ENCODE data around the gene PRKCE. TPM values are rescaled to one million over a fixed set of nuclear protein-coding genes. Genes with fewer than 3 reads are reported as not detected.

The PRKCE gene
- total RNA-seq, 1 experiment from 2014 or later, result 17.7 TPM

DNA sequence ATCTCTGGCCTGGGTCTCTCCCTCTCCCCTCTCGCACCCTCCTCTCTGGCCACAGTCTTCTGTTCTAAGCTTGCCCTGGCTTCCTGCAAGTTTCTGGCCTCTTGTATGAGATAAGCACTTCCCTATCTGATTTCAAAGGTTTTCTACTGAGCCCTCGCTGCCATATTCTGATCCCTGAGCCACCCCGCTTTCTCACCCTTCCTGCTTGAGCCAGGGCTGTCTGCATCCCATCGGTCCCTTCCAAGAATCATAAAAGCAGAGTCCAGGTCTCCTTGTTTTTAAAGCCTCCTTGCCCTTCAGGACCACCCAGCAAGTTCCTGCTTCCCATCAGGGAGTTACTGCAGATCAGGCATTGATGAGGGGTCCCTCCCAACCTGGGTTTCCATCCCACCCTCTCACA lies 110.2 kb downstream of the PRKCE start:
- no peak overlapping the region for H3K27ac Mint-ChIP-seq (ENCODE audit: unreplicated experiment)
- DNase-seq, result no peak
- no TSS peak for BruUV-seq (replicated peaks)
- H3K4me1 Mint-ChIP-seq (ENCODE audit: low read depth, unreplicated experiment), result no peaks in the 10 kb centered on the region
- no peak overlapping the region for H3K4me3 Mint-ChIP-seq (ENCODE audit: low read depth, unreplicated experiment)
- TF ChIP-seq, protein P1, sequence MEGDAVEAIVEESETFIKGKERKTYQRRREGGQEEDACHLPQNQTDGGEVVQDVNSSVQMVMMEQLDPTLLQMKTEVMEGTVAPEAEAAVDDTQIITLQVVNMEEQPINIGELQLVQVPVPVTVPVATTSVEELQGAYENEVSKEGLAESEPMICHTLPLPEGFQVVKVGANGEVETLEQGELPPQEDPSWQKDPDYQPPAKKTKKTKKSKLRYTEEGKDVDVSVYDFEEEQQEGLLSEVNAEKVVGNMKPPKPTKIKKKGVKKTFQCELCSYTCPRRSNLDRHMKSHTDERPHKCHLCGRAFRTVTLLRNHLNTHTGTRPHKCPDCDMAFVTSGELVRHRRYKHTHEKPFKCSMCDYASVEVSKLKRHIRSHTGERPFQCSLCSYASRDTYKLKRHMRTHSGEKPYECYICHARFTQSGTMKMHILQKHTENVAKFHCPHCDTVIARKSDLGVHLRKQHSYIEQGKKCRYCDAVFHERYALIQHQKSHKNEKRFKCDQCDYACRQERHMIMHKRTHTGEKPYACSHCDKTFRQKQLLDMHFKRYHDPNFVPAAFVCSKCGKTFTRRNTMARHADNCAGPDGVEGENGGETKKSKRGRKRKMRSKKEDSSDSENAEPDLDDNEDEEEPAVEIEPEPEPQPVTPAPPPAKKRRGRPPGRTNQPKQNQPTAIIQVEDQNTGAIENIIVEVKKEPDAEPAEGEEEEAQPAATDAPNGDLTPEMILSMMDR (IDR thresholded peaks at IDR 0.05; ENCODE audit: unreplicated experiment), result no peak
- no peaks in the 10 kb centered on the region for H3K36me3 Mint-ChIP-seq (ENCODE audit: insufficient read depth, unreplicated experiment)
- no peaks in the 10 kb centered on the region for H3K9me3 Mint-ChIP-seq (ENCODE audit: low read depth, unreplicated experiment)
- no peaks in the 10 kb centered on the region for H3K27me3 Mint-ChIP-seq (ENCODE audit: unreplicated experiment)
- CTCF ChIA-PET, result interaction anchor here (2.1 kb wide), 1 partner anchor 17 kb away, joined by 6 read pairs; no protein-coding TSS in a partner anchor
- intact Hi-C loops (cut with micrococcal nuclease; ENCODE audit: unreplicated experiment), result no loop called here

DNA sequence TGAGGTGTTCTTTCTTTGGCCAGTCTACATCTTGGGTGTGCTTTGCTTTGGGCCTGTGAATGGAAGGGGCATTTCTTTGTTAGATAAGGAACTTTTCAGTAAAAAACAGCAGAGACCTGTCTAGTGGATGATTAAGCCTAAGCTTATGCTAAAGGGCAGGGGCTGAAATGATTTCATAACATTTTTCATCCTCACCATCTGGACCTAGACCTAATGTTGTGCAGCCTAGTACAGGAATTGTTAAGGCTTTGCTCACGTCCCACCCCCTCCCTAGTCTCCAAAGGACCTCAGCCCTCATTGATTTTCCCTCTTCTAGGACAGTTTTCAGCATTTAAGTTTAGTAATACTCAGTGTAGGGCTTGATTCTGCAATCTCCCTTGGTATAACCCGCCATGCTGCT lies 111.8 kb downstream of the PRKCE start:
- CTCF ChIA-PET, result interaction anchor here (2.1 kb wide), 1 partner anchor 16 kb away, joined by 6 read pairs; no protein-coding TSS in a partner anchor
- H3K27me3 Mint-ChIP-seq (ENCODE audit: unreplicated experiment), result no peaks in the 10 kb centered on the region

DNA sequence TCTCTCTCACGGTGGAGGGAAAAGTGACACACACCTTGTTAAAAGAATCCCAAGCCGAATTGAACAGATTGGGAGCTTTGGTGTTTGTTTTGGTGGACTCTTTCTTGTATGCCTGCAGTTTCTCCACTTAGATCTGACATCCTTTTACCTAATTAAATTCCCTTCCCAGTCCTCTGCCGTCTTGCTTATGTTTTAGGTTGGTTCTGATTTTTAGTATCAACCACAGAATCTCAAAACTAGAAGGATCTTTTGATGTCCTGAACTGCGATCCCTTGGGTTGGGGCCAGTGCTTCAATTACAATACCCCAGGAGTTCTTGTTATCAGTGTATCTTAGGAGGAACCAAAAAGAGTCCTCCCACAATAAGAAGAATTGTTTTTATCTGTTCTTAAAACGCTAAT lies 112.3 kb downstream of the PRKCE start:
- TF ChIP-seq, protein P1 (IDR thresholded peaks at IDR 0.05; ENCODE audit: unreplicated experiment), result no peak
- no TSS peak for BruUV-seq (replicated peaks)
- no peak for DNase-seq
- Mint-ChIP-seq H3K4me1 (ENCODE audit: low read depth, unreplicated experiment) (no peaks in the 10 kb centered on the region), H3K27me3 (ENCODE audit: unreplicated experiment) (no peaks in the 10 kb centered on the region), H3K36me3 (ENCODE audit: insufficient read depth, unreplicated experiment) (no peaks in the 10 kb centered on the region), H3K4me3 (ENCODE audit: low read depth, unreplicated experiment) (no peak overlapping the region), H3K9me3 (ENCODE audit: low read depth, unreplicated experiment) (no peaks in the 10 kb centered on the region), H3K27ac (ENCODE audit: unreplicated experiment) (no peak overlapping the region)
- CTCF ChIA-PET, result interaction anchor here (2.1 kb wide), 1 partner anchor 15 kb away, joined by 6 read pairs; no protein-coding TSS in a partner anchor
- intact Hi-C loops (cut with micrococcal nuclease; ENCODE audit: unreplicated experiment), result no loop called here

More for the DNA sequence above, 111.8 kb downstream of the PRKCE start:
- no TSS peak for BruUV-seq (replicated peaks)
- no peak overlapping the region for H3K27ac Mint-ChIP-seq (ENCODE audit: unreplicated experiment)
- no peaks in the 10 kb centered on the region for H3K9me3 Mint-ChIP-seq (ENCODE audit: low read depth, unreplicated experiment)
- intact Hi-C loops (cut with micrococcal nuclease; ENCODE audit: unreplicated experiment), result no loop called here
- no peak for DNase-seq
- no peaks in the 10 kb centered on the region for H3K4me1 Mint-ChIP-seq (ENCODE audit: low read depth, unreplicated experiment)
- no peaks in the 10 kb centered on the region for H3K36me3 Mint-ChIP-seq (ENCODE audit: insufficient read depth, unreplicated experiment)
- TF ChIP-seq, protein P1 (IDR thresholded peaks at IDR 0.05; ENCODE audit: unreplicated experiment), result no peak
- H3K4me3 Mint-ChIP-seq (ENCODE audit: low read depth, unreplicated experiment), result no peak overlapping the region

DNA sequence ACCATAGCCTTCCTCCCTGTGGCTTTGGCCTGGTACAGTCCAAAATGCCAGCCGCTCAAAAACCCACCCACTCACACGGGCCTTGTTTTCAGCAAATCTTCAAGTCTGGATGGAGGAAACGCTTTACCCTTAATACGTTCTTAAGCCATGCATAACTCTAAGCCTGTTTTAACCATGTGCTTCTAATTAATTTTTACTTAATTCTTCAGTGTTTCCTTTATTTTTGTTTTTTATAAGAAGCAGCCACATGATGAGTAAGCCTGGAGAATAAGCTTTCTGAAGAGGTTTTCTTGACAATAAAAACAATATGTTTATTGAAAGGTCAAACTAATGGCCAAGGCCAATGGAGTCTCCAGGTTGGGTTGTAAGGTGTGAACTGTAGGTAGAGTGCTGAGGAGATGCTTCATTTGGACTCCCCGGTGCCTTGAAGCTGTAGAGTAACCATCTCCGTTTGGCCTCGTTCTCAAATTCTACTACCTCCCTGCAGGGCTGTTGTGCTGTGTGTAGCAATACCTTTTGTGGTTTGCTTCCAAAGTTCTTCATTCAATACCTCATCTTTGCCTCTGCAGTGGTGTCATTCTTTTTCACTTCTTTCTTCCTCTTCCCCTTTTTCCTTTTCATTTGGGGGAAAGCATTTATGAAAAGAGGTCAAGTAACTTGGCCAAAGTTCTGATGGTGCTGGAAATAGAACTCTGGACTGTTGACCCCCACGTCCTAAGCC lies 113.7 kb downstream of the PRKCE start:
- TF ChIP-seq, protein P1 (IDR thresholded peaks at IDR 0.05; ENCODE audit: unreplicated experiment), result no peak
- intact Hi-C loops (cut with micrococcal nuclease; ENCODE audit: unreplicated experiment), result no loop called here
- H3K4me1 Mint-ChIP-seq (ENCODE audit: low read depth, unreplicated experiment), result no peaks in the 10 kb centered on the region
- H3K36me3 Mint-ChIP-seq (ENCODE audit: insufficient read depth, unreplicated experiment), result no peaks in the 10 kb centered on the region
- no peak overlapping the region for H3K27ac Mint-ChIP-seq (ENCODE audit: unreplicated experiment)
- CTCF ChIA-PET, result no interaction called here
- H3K27me3 Mint-ChIP-seq (ENCODE audit: unreplicated experiment), result no peaks in the 10 kb centered on the region
- BruUV-seq (replicated peaks), result no TSS peak
- no peak for DNase-seq
- no peak overlapping the region for H3K4me3 Mint-ChIP-seq (ENCODE audit: low read depth, unreplicated experiment)
- no peaks in the 10 kb centered on the region for H3K9me3 Mint-ChIP-seq (ENCODE audit: low read depth, unreplicated experiment)

Data from Calu3 (cell line).